ENCODE data around the gene ANXA8. TPM values are rescaled to one million over a fixed set of nuclear protein-coding genes. Genes with fewer than 3 reads are reported as not detected.

Gene ANXA8
- polyA plus RNA-seq, 3 donors = 0.52 to 2.9 (median 0.97) TPM

DNA sequence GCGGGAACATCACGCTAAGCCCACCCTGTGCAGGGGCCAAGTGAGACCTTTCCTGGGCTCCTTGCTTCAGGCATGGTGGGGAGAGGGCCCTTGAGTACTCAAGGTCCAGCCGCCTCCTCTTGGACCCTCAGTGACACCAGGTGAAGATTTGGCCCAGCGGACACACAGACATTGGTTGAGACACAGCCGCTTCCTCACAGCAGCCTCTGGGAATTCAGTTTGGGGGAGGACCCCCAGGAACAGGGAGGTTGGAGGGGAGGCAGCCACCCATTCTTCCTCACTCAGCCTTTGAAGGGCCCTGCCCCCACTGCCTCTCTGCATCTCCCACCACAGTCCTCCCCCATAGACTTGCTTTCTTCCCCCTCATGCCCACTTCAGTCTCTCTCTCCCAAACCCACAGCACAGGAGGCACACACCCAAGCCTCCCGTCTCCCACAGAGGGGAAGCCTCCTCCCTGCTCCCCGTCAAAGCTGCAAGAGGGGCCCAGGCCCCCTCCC, 31.9 kb downstream of the ANXA8 start:
- DNase-seq = no peak
- H3K9ac ChIP-seq (ENCODE audit: insufficient read depth, low read length, poor library complexity, severe bottlenecking) = no peak overlapping the region
- Mint-ChIP-seq H3K4me1 (peaks cover 2% of the 10 kb centered on the region), H3K9me3 (peaks cover 0 to 6% (median 2%) of the 10 kb centered on the region in 7 donors), H3K36me3 (no peaks in the 10 kb centered on the region), H3K27me3 (ENCODE audit: low read depth in 3 of 3) (peaks cover 3 to 4% (median 3%) of the 10 kb centered on the region in 3 donors), H3K27ac (no peak overlapping the region), H3K4me3 (no peak overlapping the region)
- H3K27me3 ChIP-seq (ENCODE audit: control insufficient read depth in 2 of 2, insufficient read depth in 2 of 2, low read length in 2 of 2) = no peaks in the 10 kb centered on the region
- intact Hi-C loops (cut with micrococcal nuclease) = no loop called here
- H2AFZ ChIP-seq (ENCODE audit: insufficient read depth, low read depth, low read length, poor library complexity, severe bottlenecking) = no peak overlapping the region
- no peak overlapping the region for H3K4me2 ChIP-seq (replicated peaks; ENCODE audit: extremely low read depth, low read length, poor library complexity, severe bottlenecking)
- no peaks in the 10 kb centered on the region for H3K79me2 ChIP-seq (ENCODE audit: insufficient read depth, low read length)
- TF ChIP-seq, protein P1, sequence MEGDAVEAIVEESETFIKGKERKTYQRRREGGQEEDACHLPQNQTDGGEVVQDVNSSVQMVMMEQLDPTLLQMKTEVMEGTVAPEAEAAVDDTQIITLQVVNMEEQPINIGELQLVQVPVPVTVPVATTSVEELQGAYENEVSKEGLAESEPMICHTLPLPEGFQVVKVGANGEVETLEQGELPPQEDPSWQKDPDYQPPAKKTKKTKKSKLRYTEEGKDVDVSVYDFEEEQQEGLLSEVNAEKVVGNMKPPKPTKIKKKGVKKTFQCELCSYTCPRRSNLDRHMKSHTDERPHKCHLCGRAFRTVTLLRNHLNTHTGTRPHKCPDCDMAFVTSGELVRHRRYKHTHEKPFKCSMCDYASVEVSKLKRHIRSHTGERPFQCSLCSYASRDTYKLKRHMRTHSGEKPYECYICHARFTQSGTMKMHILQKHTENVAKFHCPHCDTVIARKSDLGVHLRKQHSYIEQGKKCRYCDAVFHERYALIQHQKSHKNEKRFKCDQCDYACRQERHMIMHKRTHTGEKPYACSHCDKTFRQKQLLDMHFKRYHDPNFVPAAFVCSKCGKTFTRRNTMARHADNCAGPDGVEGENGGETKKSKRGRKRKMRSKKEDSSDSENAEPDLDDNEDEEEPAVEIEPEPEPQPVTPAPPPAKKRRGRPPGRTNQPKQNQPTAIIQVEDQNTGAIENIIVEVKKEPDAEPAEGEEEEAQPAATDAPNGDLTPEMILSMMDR (IDR thresholded peaks at IDR 0.05) = no peak
- H3K27ac ChIP-seq (ENCODE audit: low read depth in 1 of 2, low read length in 2 of 2) = no peak overlapping the region
- WGBS (ENCODE audit: insufficient coverage) = 60% methylated on average over 6 of the region's 7 CpGs
- H3K4me3 ChIP-seq (replicated peaks in 1 of 3; ENCODE audit: low read depth in 2 of 3, low read length in 3 of 3) = no peak overlapping the region
- no peaks in the 10 kb centered on the region for H3K4me1 ChIP-seq (ENCODE audit: control insufficient read depth in 1 of 2, insufficient read depth in 2 of 2, low read length in 2 of 2)
- H4K20me1 ChIP-seq (ENCODE audit: insufficient read depth, low read length) = no peaks in the 10 kb centered on the region
- peaks cover 0 to 3% of the 10 kb centered on the region in 2 donors for H3K9me3 ChIP-seq (replicated peaks in 1 of 2; ENCODE audit: control insufficient read depth in 1 of 2, insufficient read depth in 1 of 2, low read length in 2 of 2)
- H3K36me3 ChIP-seq (replicated peaks in 1 of 2; ENCODE audit: control insufficient read depth in 1 of 2, insufficient read depth in 2 of 2, low read length in 2 of 2) = no peaks in the 10 kb centered on the region

DNA sequence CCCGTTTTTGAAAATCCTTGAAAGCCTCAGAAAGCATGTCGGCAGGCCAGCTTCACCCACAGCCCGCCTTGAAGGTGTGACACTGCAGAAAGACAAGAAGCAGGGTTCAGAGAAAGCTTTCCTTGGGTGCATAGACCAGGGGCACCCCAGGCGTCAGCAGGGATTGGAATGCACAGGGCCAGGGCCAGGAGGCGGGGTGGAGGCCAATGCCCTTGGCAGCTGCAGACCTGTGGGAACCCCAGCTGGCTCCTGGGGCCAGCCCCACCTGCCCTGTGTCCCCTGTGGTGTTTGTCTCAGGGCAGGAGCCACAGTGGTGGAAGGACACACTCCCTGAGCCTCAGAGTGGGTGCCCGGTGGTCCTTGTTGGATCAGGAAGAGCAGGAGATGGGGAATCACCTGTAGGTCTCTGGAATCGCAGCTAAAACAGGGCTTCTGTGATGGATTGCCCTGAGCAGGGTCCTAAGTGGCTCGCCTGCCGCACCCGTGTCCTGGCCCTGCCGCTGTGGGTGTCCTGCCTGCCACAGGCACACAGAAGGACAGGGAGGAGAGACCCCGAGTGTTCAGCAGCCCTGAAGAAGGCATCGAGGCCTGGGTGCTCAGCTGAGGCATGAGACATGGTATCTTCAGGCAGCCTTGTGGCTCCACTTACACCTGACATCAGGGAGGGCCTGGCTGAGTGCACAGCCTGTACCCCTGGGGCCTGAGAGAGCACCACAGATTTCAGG, 32.5 kb downstream of the ANXA8 start:
- Mint-ChIP-seq H3K36me3 (no peaks in the 10 kb centered on the region), H3K9me3 (peaks cover 2 to 6% (median 4%) of the 10 kb centered on the region in 7 donors), H3K27ac (no peak overlapping the region), H3K4me1 (peaks cover 2% of the 10 kb centered on the region), H3K27me3 (ENCODE audit: low read depth in 3 of 3) (peaks cover 3 to 4% (median 3%) of the 10 kb centered on the region in 3 donors), H3K4me3 (no peak overlapping the region)
- intact Hi-C loops (cut with micrococcal nuclease) = no loop called here
- Histone ChIP-seq H3K27ac (ENCODE audit: low read depth in 1 of 2, low read length in 2 of 2) (no peak overlapping the region), H3K4me2 (replicated peaks; ENCODE audit: extremely low read depth, low read length, poor library complexity, severe bottlenecking) (no peak overlapping the region), H3K27me3 (ENCODE audit: control insufficient read depth in 2 of 2, insufficient read depth in 2 of 2, low read length in 2 of 2) (no peaks in the 10 kb centered on the region), H3K4me3 (replicated peaks in 1 of 3; ENCODE audit: low read depth in 2 of 3, low read length in 3 of 3) (no peak overlapping the region), H3K4me1 (ENCODE audit: control insufficient read depth in 1 of 2, insufficient read depth in 2 of 2, low read length in 2 of 2) (no peaks in the 10 kb centered on the region), H3K79me2 (ENCODE audit: insufficient read depth, low read length) (no peaks in the 10 kb centered on the region), H4K20me1 (ENCODE audit: insufficient read depth, low read length) (no peaks in the 10 kb centered on the region), H2AFZ (ENCODE audit: insufficient read depth, low read depth, low read length, poor library complexity, severe bottlenecking) (no peak overlapping the region), H3K9me3 (replicated peaks in 1 of 2; ENCODE audit: control insufficient read depth in 1 of 2, insufficient read depth in 1 of 2, low read length in 2 of 2) (peaks cover 3 to 8% of the 10 kb centered on the region in 2 donors), H3K36me3 (replicated peaks in 1 of 2; ENCODE audit: control insufficient read depth in 1 of 2, insufficient read depth in 2 of 2, low read length in 2 of 2) (no peaks in the 10 kb centered on the region), H3K9ac (ENCODE audit: insufficient read depth, low read length, poor library complexity, severe bottlenecking) (no peak overlapping the region)
- no peak for DNase-seq
- TF ChIP-seq, protein P1 (IDR thresholded peaks at IDR 0.05) = no peak
- 94% methylated on average over 12 of the region's 13 CpGs for WGBS (ENCODE audit: insufficient coverage)
